Measurements from ENCODE around the gene LELP1.
"Not testable (repeated sequence)": the region's sequence is repeated elsewhere in the genome, so short reads cannot be mapped to it uniquely, and the experiment has no call there.

Gene LELP1

DNA sequence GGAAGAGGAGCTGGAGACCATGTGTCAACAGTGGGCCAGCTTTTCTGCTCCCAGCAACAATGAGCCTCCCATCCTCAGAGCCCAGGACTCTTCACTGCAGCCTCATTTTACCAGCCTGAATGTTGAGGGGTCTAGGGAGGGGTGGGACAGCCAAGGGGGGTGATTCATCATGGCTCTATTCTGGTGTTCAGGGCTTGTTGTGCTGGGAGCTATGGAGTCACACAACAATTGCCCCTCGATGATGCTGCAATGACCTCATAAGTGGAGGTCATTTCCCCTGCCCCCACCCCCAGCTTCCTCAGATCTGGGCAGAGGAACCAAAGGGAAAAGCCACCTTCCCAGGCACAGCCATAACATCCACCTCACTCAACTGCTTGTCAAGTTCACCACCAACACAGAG is at the start of gene LELP1:
Gene LELP1, plus strand, starts transcription at position 301 of the 400 bp plus-strand sequence. CDS start 1,278 bp downstream, outside the sequence.
- H3K9me3 Mint-ChIP-seq = no peaks in the 10 kb centered on the region
- H3K4me3 Mint-ChIP-seq = no peak within 1 kb of the TSS
- ATAC-seq (no peak), DNase-seq (no peak)
- H3K27me3 Mint-ChIP-seq = peaks cover 38% of the 10 kb centered on the region
- no peak within 1 kb of the TSS for H3K27ac Mint-ChIP-seq
- H3K4me1 Mint-ChIP-seq = no peaks in the 10 kb centered on the region

DNA sequence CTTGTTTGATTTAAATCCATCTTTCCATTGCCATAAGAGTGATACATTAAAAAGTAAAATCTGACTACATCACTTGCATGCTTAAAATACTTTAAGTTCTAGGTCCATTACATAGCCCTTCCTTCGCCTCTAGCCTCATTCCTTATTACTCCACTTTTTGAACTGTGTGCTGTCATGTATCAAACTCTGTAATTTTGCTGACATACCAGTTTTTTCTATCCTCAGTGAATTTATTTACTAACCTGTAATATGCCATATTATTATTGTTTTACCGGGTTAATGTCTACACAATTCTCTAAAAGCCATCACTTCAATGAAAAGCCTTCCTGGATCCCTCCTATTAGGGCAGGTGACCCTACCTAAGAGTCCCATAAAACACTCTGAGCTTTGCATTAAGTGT is 47.7 kb upstream of the LELP1 start:
- DNase-seq = no peak
- Mint-ChIP-seq H3K9me3 (peaks cover 7 to 19% of the 10 kb centered on the region in 2 donors), H3K4me3 (no peak overlapping the region), H3K4me1 (no peaks in the 10 kb centered on the region), H3K27ac (no peak overlapping the region), H3K27me3 (peaks cover 13% of the 10 kb centered on the region)
- ATAC-seq = no peak

DNA sequence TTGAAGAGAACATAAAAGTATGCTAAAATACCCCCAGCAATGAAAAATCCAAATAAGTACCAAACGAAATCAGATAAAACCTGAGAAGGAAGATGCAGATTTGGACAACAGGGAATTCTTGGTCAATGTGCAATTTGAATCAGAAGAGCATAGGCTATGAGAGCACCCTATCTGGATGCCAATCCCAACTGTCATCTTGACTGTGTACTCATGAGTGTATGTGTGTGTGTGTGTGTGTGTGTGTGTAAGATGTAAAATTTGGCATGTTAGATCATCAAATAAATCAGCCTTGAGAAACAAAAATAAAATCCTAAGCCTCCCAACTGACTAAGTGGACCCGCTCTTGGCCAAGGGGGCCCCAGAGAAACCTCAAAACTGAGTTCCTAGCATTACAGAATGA is 34.5 kb upstream of the LELP1 start:
- H3K9me3 Mint-ChIP-seq = no peaks in the 10 kb centered on the region
- H3K4me3 Mint-ChIP-seq = no peak overlapping the region
- no peak overlapping the region for H3K27ac Mint-ChIP-seq
- ATAC-seq = no peak
- DNase-seq = no peak
- no peaks in the 10 kb centered on the region for H3K4me1 Mint-ChIP-seq
- H3K27me3 Mint-ChIP-seq = peaks cover 26% of the 10 kb centered on the region

DNA sequence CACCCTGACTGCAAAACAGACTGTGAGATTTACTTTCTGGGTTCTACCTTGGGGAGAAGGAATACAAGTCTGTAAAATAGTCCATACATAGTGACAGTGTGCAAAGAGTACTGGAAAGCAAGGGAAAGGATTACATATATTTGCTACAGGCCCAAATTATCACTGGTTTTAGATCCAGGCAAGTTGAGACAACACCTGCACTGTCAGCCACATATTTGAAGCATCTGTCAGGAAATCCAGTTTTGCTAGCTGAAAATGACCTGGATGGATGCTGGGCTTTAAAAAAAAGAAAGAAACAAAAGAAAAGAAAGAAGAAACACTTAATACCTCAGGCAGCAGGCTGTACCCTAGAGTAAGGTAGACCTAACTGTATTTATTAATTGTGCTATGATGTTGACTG is 28.6 kb upstream of the LELP1 start:
- DNase-seq = no peak

DNA sequence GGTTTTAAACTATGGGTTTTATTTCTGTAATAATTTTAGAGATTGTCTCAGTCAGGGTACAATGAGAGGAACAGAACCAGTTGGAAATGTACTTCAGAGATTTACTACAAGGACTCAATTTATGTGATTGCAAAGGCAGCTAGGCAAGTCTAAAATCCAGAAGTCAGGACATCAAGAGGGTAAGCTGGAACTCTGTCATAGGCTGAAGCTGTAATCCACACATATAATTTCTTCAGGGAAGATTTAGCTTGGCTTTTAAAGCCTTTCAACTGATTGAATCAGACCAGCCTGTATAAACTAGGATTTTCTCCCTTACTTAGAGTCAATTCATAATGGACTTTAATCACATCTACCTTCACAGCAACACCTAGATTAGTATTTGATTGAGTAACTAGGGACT is 24.3 kb upstream of the LELP1 start:
- no peak overlapping the region for H3K27ac Mint-ChIP-seq
- no peak for ATAC-seq
- H3K4me1 Mint-ChIP-seq = no peaks in the 10 kb centered on the region
- H3K9me3 Mint-ChIP-seq = no peaks in the 10 kb centered on the region
- no peak overlapping the region for H3K4me3 Mint-ChIP-seq
- no peak for DNase-seq
- H3K27me3 Mint-ChIP-seq = no peaks in the 10 kb centered on the region

More for the DNA sequence above, 28.6 kb upstream of the LELP1 start:
- Mint-ChIP-seq H3K27me3 (peaks cover 8% of the 10 kb centered on the region), H3K27ac (no peak overlapping the region), H3K4me1 (no peaks in the 10 kb centered on the region), H3K4me3 (no peak overlapping the region), H3K9me3 (no peaks in the 10 kb centered on the region)
- ATAC-seq = no peak

DNA sequence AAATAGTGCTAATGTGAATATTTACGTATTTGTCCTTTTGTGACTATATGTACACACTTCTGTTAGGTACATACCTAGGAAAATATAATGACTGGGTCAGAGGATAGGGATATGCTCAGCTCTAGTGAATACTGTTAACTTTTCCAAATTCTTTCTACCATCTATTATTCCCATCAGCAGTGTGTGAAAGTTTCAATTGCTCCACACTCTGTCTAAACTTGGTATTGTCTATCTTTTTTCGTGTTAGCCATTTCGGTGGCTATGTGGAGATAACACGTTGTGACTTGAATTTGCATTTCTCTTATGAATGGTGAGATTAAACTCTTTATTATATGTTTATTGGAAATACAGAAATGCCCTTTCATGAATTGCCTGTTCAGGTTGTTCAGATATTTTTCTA is 22.7 kb upstream of the LELP1 start:
- ATAC-seq (no peak), DNase-seq (no peak)
- H3K4me3 Mint-ChIP-seq = no peak overlapping the region
- no peak overlapping the region for H3K27ac Mint-ChIP-seq
- H3K9me3 Mint-ChIP-seq = peaks cover 3 to 5% of the 10 kb centered on the region in 2 donors
- H3K27me3 Mint-ChIP-seq = peaks cover 5% of the 10 kb centered on the region
- H3K4me1 Mint-ChIP-seq = no peaks in the 10 kb centered on the region

DNA sequence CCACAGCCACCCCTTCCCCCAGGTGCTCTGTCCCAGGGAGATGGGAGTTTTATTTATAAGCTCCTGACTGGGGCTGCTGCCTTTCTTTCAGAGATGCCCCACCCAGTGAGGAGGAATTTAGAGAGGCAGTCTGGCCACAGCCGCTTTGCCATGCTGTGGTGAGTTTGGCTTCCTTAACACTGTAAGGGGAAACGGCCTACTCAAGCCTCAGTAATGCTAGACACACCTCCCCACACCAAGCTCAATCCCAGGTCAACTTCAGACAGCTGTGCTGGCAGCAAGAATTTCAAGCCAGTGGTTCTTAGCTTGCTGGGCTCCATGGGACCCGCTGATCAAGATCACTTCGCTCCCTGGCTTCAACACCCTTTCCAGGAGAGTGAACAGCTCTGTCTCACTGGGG is 14.9 kb upstream of the LELP1 start:
- H3K4me1 Mint-ChIP-seq, DNase-seq, ATAC-seq, H3K27ac Mint-ChIP-seq, H3K4me3 Mint-ChIP-seq: not testable (repeated sequence)
- Mint-ChIP-seq H3K9me3 (peaks cover 10 to 16% of the 10 kb centered on the region in 2 donors), H3K27me3 (peaks cover 57% of the 10 kb centered on the region)

DNA sequence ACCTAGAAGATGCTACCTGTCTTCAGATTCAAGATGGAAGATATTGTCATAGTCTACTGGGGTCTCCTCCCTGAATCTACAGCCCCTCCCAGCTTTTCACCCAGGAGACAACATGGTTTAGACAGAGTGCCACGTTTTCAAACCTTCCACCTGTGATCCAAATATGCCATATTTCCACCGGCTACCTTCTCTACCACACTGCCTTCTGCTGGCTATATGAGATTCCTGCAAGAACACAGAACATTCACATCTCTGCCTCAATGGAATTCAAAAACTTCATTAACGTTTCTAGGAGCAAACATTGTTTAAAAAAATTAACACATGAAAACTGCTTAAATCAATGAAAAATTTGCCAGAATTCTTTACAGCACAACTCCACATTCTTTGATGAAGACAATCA is 12.9 kb upstream of the LELP1 start:
- peaks cover 74% of the 10 kb centered on the region for H3K27me3 Mint-ChIP-seq
- no peak overlapping the region for H3K27ac Mint-ChIP-seq
- no peak overlapping the region for H3K4me3 Mint-ChIP-seq
- peaks cover 9 to 13% of the 10 kb centered on the region in 2 donors for H3K9me3 Mint-ChIP-seq
- H3K4me1 Mint-ChIP-seq = no peaks in the 10 kb centered on the region
- DNase-seq = no peak
- ATAC-seq = no peak

DNA sequence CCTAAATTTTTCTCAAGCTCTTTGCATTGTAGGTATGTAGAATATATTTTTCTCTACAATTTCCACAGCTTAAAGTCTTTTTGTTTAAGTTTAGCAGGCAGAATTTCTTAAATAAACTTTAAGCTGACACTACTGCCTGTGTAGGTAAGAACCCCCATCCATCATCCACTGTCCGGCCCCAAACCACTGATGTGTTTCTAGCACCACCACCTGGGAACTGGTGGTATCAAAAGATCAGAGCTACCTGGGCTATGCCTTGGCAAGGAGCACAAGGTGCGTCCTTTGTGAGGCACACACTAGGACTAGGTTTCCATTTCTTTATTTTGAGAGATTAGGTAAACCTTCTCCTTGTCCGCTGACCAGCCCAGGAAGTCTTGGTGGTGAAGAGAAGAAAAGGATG is 10.5 kb upstream of the LELP1 start:
- Mint-ChIP-seq H3K9me3 (no peaks in the 10 kb centered on the region), H3K27me3 (peaks cover 64% of the 10 kb centered on the region), H3K27ac (no peak overlapping the region), H3K4me1 (no peaks in the 10 kb centered on the region), H3K4me3 (no peak overlapping the region)
- DNase-seq (no peak), ATAC-seq (peak; percentile 35)

DNA sequence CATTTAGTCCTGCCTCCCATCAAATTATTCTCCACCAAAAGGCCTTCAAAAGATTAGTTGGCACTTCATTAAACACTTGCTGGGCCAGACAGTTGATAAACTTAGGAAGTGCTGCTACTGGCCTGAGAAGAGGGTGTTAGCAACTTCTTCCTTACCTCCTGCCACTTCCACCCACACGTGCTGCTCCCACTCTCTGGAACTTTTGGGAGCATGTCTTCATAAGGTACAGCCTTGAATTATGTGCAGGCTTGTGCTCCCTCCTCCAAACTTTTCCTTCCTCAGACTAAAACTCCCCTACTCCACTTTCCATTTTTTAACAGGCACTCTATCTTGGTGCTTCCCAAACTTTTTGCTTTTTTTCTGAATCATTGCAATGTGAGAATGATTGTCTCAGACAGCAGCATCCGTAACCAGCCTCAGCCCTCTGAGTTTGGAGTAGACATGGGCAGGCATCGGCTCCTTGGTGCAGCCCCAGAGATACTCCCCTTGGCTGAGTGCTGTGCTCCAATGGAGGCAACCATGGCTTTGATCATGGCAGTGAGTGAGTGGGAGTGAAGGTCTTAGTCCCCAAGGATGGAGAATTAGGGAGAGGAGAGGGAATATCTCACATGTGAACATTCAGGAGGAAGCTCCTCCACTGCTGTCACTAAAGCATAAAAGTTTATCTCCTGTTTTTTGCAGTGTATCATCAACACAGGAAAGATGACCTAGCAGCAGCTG is 8.7 kb upstream of the LELP1 start:
- H3K27me3 Mint-ChIP-seq = peaks cover 51% of the 10 kb centered on the region

DNA sequence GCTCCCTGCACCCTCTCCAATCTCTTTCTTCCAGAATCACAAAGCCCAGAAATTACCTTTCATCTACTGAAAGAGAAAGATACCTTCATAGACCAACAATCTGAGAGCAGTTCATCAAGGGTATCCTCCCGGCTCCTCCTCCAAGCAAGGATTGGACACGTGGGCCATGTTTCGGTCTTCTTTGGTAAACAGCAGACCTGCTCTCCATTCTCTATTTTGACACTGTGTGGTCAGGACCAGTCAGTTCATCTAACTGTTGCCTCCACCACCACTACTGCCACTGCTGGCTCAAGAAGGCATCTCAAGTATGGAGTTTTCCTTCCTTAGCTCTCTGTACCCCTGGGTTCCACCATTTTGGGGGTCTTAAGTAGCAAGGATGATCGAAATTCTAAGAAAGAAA is 8.0 kb upstream of the LELP1 start:
- Mint-ChIP-seq H3K9me3 (no peaks in the 10 kb centered on the region), H3K4me3 (no peak overlapping the region), H3K27ac (no peak overlapping the region), H3K4me1 (no peaks in the 10 kb centered on the region), H3K27me3 (peaks cover 44% of the 10 kb centered on the region)
- DNase-seq = no peak
- no peak for ATAC-seq

More for the DNA sequence above, 8.7 kb upstream of the LELP1 start:
- Mint-ChIP-seq H3K9me3 (no peaks in the 10 kb centered on the region), H3K4me1 (no peaks in the 10 kb centered on the region), H3K4me3 (no peak overlapping the region), H3K27ac (no peak overlapping the region)
- no peak for DNase-seq
- ATAC-seq = no peak

DNA sequence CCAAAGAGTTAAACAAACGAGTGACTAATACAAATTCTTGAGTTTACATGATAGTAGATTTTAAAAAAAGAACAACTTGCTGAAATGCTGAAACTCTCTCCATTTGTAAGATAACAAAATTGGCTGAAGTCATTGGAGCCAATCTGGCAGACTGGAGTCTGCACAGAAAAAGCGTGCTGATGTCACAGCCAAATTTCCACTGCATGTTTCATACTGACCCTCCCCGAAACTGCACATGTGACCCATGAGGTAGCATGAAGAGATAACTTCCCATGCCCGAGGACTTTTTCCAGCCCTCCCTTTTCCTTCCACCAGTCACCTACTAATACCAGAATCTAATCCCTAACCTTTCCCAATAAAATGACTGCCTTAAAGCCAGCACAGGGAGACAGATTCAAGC is 1.2 kb upstream of the LELP1 start:
- H3K27me3 Mint-ChIP-seq = peaks cover 33% of the 10 kb centered on the region
- H3K4me1 Mint-ChIP-seq = no peaks in the 10 kb centered on the region
- DNase-seq (no peak), ATAC-seq (no peak)
- no peak overlapping the region for H3K27ac Mint-ChIP-seq
- no peak overlapping the region for H3K4me3 Mint-ChIP-seq
- no peaks in the 10 kb centered on the region for H3K9me3 Mint-ChIP-seq

DNA sequence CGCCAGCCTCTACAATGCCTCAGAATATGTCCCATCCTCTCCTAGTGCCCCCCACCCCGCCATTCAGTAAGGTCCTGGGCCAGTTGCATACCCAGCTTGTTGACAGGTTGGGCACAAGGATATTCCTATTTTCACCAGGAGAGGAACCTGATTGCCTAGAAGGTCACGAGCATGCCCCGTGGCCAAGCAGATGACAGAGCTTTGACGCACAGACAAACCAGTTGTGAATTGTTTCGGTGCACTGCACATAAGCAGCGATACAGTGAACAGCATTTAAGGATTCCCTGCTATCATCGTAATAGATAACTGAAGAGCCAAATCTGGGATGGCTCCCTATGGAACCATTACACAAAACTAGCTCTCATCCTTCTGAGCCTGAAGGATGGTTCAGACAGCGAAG is 3.4 kb downstream of the LELP1 start:
- DNase-seq = no peak
- Mint-ChIP-seq H3K27ac (no peak overlapping the region), H3K27me3 (peaks cover 52% of the 10 kb centered on the region), H3K4me1 (no peaks in the 10 kb centered on the region), H3K9me3 (no peaks in the 10 kb centered on the region), H3K4me3 (no peak overlapping the region)
- ATAC-seq = no peak

DNA sequence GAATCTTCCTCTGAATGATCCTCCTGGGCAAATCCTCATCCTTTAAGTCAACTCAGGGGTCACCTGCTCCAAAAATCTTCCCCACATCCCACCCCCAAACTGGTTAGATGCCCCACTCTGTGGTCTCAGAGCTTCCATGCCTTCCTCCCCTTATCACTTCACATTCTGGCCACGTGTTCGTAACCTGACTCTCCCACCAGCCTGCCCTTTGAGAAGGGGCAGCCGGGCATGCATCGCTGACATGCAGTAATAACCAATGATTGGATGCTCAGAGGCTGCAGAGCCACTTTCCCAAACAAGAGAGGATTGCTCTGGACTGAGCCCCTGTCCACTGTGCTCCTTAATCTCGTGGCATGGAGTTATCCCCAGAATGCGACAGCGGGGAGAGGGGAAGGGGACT is 7.0 kb downstream of the LELP1 start:
- H3K27me3 Mint-ChIP-seq = peaks cover 44% of the 10 kb centered on the region
- no peak overlapping the region for H3K4me3 Mint-ChIP-seq

DNA sequence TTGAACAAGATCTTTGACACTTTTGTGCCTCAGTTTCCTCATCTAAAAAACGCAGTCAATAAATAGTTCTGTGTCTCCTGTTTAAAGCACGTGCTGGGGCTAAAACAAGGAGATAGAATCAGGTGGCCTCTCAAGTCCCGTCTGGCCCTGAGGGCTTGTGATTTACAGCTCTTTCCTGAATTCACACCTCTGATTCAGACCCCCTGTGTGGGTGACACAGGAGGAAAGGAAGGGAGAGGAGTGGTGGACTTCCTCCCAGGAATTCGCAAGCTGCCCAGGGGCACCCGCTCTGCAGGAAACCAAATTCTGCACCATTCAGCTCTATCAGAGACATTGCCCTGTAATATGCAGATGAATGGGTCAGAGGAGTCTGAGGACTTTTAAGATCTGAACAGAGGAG is 9.0 kb downstream of the LELP1 start:
- Mint-ChIP-seq H3K4me1 (no peaks in the 10 kb centered on the region), H3K27me3 (peaks cover 29% of the 10 kb centered on the region), H3K9me3 (no peaks in the 10 kb centered on the region), H3K4me3 (no peak overlapping the region), H3K27ac (no peak overlapping the region)
- DNase-seq (no peak), ATAC-seq (no peak)

More for the DNA sequence above, 7.0 kb downstream of the LELP1 start:
- ATAC-seq (no peak), DNase-seq (no peak)
- H3K27ac Mint-ChIP-seq = peak overlapping the region in 1 of 2 donors; percentile 72
- no peaks in the 10 kb centered on the region for H3K4me1 Mint-ChIP-seq
- no peaks in the 10 kb centered on the region for H3K9me3 Mint-ChIP-seq

DNA sequence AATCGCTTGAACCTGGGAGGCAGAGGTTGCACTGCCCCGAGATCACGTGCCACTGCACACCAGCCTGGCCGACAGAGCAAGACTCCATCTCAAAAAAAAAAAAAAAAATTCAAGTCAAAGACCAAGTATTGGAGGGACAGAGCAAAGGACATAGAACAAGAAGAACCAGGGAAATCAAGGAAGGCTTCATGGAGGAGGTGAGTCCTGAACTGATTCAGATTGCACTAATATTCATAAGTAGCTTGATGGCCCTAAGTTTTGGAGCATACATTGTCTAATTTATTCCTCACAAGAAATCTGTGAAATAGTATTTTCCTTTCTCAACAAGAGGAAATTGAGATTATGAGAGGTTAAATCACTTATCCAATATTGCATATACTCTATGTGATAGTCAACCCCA is 10.3 kb downstream of the LELP1 start:
- no peak overlapping the region for H3K4me3 Mint-ChIP-seq
- H3K27me3 Mint-ChIP-seq = peaks cover 26% of the 10 kb centered on the region

DNA sequence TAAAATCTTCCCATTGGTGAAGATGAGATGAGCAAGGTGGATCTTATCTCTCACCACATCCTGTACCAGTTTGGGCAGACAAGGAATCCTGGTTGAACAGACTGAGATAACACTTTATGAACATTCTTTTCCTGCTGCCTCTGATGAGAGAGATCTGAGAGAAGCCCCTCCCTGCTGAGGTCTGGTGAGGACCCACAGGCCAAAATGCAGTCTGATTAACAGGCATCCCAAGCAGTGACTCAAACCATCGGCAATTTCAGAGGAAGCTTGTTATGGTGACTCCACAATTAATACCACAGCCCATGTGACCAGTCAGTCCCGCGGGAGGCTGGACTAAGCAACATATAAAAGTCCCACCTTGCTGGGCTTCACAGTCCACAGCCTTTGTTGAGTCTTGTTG is 14.0 kb downstream of the LELP1 start, which contains the start of gene PRR9:
Gene PRR9, plus strand, starts transcription at position 373 of the 400 bp plus-strand sequence. CDS start 561 bp downstream, outside the sequence.
- H3K4me1 Mint-ChIP-seq = no peaks in the 10 kb centered on the region
- H3K27ac Mint-ChIP-seq = no peak within 1 kb of the TSS
- H3K27me3 Mint-ChIP-seq = peaks cover 10% of the 10 kb centered on the region
- no peaks in the 10 kb centered on the region for H3K9me3 Mint-ChIP-seq
- DNase-seq (no peak), ATAC-seq (no peak)
- no peak within 1 kb of the TSS for H3K4me3 Mint-ChIP-seq

More for the DNA sequence above, 10.3 kb downstream of the LELP1 start:
- H3K9me3 Mint-ChIP-seq = no peaks in the 10 kb centered on the region
- H3K27ac Mint-ChIP-seq = no peak overlapping the region
- no peaks in the 10 kb centered on the region for H3K4me1 Mint-ChIP-seq
- ATAC-seq = no peak
- DNase-seq = no peak
